IPS-NIHi11 (cell line): ENCODE data around the gene NBPF14.
"Not testable (repeated sequence)": the region's sequence is repeated elsewhere in the genome, so short reads cannot be mapped to it uniquely, and the experiment has no call there.

Experiments
- DNase-seq: peaks from one replicate; pipeline ENCODE4 v3.0.0; 2012; ENCODE audit warnings: mixed read lengths, low spot score

The NBPF14 gene

GRCh38 chr1:148595911-148596310, at the start of gene NBPF14:
TSS of gene NBPF14 (minus strand) at chr1:148596011. CDS start at chr1:148595717, 294 bp downstream.
- not testable (repeated sequence) for DNase-seq

GRCh38 chr1:148625451-148625850, 29.6 kb upstream of the NBPF14 start:
- not testable (repeated sequence) for DNase-seq

GRCh38 chr1:148618216-148618615, 22.4 kb upstream of the NBPF14 start:
- not testable (repeated sequence) for DNase-seq

- not testable (repeated sequence) for DNase-seq
Measured at GRCh38 chr1:148605266-148605665, 9.5 kb upstream of the NBPF14 start.

GRCh38 chr1:148595360-148595759, 451 bp downstream of the NBPF14 start:
- not testable (repeated sequence) for DNase-seq

GRCh38 chr1:148591098-148591497, 4.7 kb downstream of the NBPF14 start:
- not testable (repeated sequence) for DNase-seq

- not testable (repeated sequence) for DNase-seq
Measured at GRCh38 chr1:148532158-148532557, 63.7 kb downstream of the NBPF14 start.

GRCh38 chr1:148529101-148529567, 66.7 kb downstream of the NBPF14 start:
- not testable (repeated sequence) for DNase-seq

- DNase-seq: not testable (repeated sequence)
Measured at GRCh38 chr1:148528591-148528990, 67.2 kb downstream of the NBPF14 start.

GRCh38 chr1:148526587-148526986, 69.2 kb downstream of the NBPF14 start:
- DNase-seq: not testable (repeated sequence)

GRCh38 chr1:148523205-148524144, 72.3 kb downstream of the NBPF14 start:
- DNase-seq: not testable (repeated sequence)

GRCh38 chr1:148522561-148523204, 73.1 kb downstream of the NBPF14 start:
- peak; percentile 64 for DNase-seq

- DNase-seq: not testable (repeated sequence)
Measured at GRCh38 chr1:148522072-148522471, 73.7 kb downstream of the NBPF14 start.

GRCh38 chr1:148514310-148514709, 81.5 kb downstream of the NBPF14 start:
- DNase-seq: not testable (repeated sequence)

- DNase-seq: not testable (repeated sequence)
Measured at GRCh38 chr1:148512571-148513184, 83.1 kb downstream of the NBPF14 start.

- not testable (repeated sequence) for DNase-seq
Measured at GRCh38 chr1:148493933-148494332, 101.9 kb downstream of the NBPF14 start.

GRCh38 chr1:148483029-148483428, 112.8 kb downstream of the NBPF14 start, which contains the start of gene PPIAL4G:
TSS of gene PPIAL4G (minus strand) at chr1:148483302. CDS start at chr1:148483252, 50 bp downstream.
- not testable (repeated sequence) for DNase-seq
